Measurements from ENCODE around the gene CMYA5. TPM values are rescaled to one million over a fixed set of nuclear protein-coding genes. Genes with fewer than 3 reads are reported as not detected.

Gene CMYA5
- total and polyA plus RNA-seq, 9 of the 15 experiments (the other 6 are each of a cell fraction or from before 2014, with no cell fraction given), result 0.18 to 1.1 (median 0.32) TPM

GRCh38 chr5:79806741-79807140 is 117.1 kb downstream of the CMYA5 start:
- no peaks in the 10 kb centered on the region for H3K9me1 ChIP-seq (ENCODE audit: control insufficient read depth, insufficient read depth, low read length)
- no peak for TF ChIP-seq DEAF1 (CRISPR knock-in tag; IDR thresholded peaks at IDR 0.05)
- peak; percentile 22; the same call in 1 of the 2 replicates for TF ChIP-seq SPI1 (IDR thresholded peaks at IDR 0.05; ENCODE audit: borderline replicate concordance, low read depth, low read length)
- peak; percentile 42 for TF ChIP-seq NFYB (IDR thresholded peaks at IDR 0.05; ENCODE audit: extremely low read depth, insufficient read length)
- TF ChIP-seq ZBED1 (IDR thresholded peaks at IDR 0.05), result no peak
- TF ChIP-seq NELFE (IDR thresholded peaks at IDR 0.05; ENCODE audit: insufficient read depth, insufficient read length), result no peak
- H2AFZ ChIP-seq (ENCODE audit: low read depth, low read length), result peak overlapping the region; percentile 69
- no peaks in the 10 kb centered on the region for H3K79me2 ChIP-seq (ENCODE audit: control insufficient read depth, insufficient read depth, low read length)
- peaks cover 9 to 39% of the 10 kb centered on the region in 2 experiments for H3K4me1 ChIP-seq (replicated peaks in 1 of 2; ENCODE audit: control insufficient read depth in 2 of 2, insufficient read depth in 2 of 2, low read length in 2 of 2)
- no peaks in the 10 kb centered on the region for H4K20me1 ChIP-seq (replicated peaks; ENCODE audit: control insufficient read depth, insufficient read depth, low read length)
- POLR2A ChIA-PET, result interaction anchor here (0.8 to 1.0 kb wide), 2 partner anchors 15 to 18 kb away, joined by 4 read pairs; no protein-coding TSS in a partner anchor
- H3K9ac ChIP-seq (ENCODE audit: insufficient read depth in 1 of 2, low read depth in 2 of 2, low read length in 2 of 2), result no peak overlapping the region
- no peak overlapping the region for H3K27ac ChIP-seq (ENCODE audit: extremely low read depth, low read depth, low read length)
- WGBS (ENCODE audit: insufficient coverage, low coverage, missing lambda C conversion rate), result 29% methylated on average over 3 of the region's 3 CpGs
- no TSS peak for BruUV-seq (replicated peaks)
- ATAC-seq (no peak), FAIRE-seq (peak; percentile 15), DNase-seq (ENCODE audit: extremely low read depth in 1 of 4, low spot score in 3 of 4) (peak in 1 of 4 experiments; percentile 18)
- intact Hi-C loops (cut with micrococcal nuclease), result no loop called here
- H3K4me3 ChIP-seq, result no peak overlapping the region
- H3K4me2 ChIP-seq (ENCODE audit: insufficient read depth, low read length), result no peak overlapping the region
- no peaks in the 10 kb centered on the region for H3K9me3 ChIP-seq (replicated peaks; ENCODE audit: control insufficient read depth, insufficient read depth, low read depth, low read length)
- H3K27me3 ChIP-seq (ENCODE audit: control insufficient read depth in 2 of 2, insufficient read depth in 2 of 2, low read length in 2 of 2), result no peaks in the 10 kb centered on the region
- H3K36me3 ChIP-seq (ENCODE audit: control insufficient read depth, insufficient read depth, low read length), result no peaks in the 10 kb centered on the region
- CTCF ChIA-PET (ENCODE audit: low intra/inter-chr PET ratio), result no interaction called here
- in situ Hi-C loops (cut with MboI), result no loop called here

All from K562 (cell line).